Measurements from ENCODE around the gene SCYL2.

Gene SCYL2

GRCh38 chr12:100376161-100376560 lies 109.2 kb downstream of the SCYL2 start:
- DNase-seq (ENCODE audit: low spot score), result no peak

- no peak for DNase-seq (ENCODE audit: low spot score)
Measured at GRCh38 chr12:100381379-100381778, 114.4 kb downstream of the SCYL2 start.

GRCh38 chr12:100382338-100382737 lies 115.4 kb downstream of the SCYL2 start:
- DNase-seq (ENCODE audit: low spot score), result no peak

GRCh38 chr12:100383586-100384558 lies 116.9 kb downstream of the SCYL2 start:
- DNase-seq (ENCODE audit: low spot score), result no peak

GRCh38 chr12:100384559-100384935 lies 117.6 kb downstream of the SCYL2 start:
- DNase-seq (ENCODE audit: low spot score), result no peak

GRCh38 chr12:100388382-100388781 lies 121.4 kb downstream of the SCYL2 start:
- DNase-seq (ENCODE audit: low spot score), result no peak
